DOHH2 (cell line): ENCODE measurements around the gene ARAP3.

ENCODE experiments used
- H3F3A ChIP-seq: fragments of 200-600 bp; sonication (generic), shearing (Covaris generic); 2 replicates; pipeline ENCODE4 v1.6.0; 2016; ENCODE audit warnings: antibody characterized with exemption, mild to moderate bottlenecking; ENCODE audit not compliant: control insufficient read depth, insufficient read depth
- H3K27ac ChIP-seq: fragments of 200-600 bp; sonication (generic); 2 replicates; pipeline ENCODE4 v1.5.1; 2014; ENCODE audit warnings: low read depth, mild to moderate bottlenecking, low read length, moderate library complexity
- H3K27me3 ChIP-seq: fragments of 200-600 bp; sonication (generic); 2 replicates; pipeline ENCODE4 v1.6.1; 2014; ENCODE audit warnings: mild to moderate bottlenecking, low read length, mixed read lengths; ENCODE audit not compliant: control insufficient read depth
- H3K36me3 ChIP-seq: fragments of 200-600 bp; sonication (generic); 2 replicates; pipeline ENCODE4 v1.6.1; 2014; ENCODE audit warnings: mild to moderate bottlenecking, low read length, moderate library complexity, mixed read lengths; ENCODE audit not compliant: control insufficient read depth
- H3K4me1 ChIP-seq: fragments of 200-600 bp; sonication (generic); 2 replicates; pipeline ENCODE4 v1.6.1; 2014; ENCODE audit warnings: mild to moderate bottlenecking, low read length, mixed read lengths; ENCODE audit not compliant: control insufficient read depth
- H3K4me2 ChIP-seq: fragments of 200-600 bp; sonication (generic); 2 replicates; pipeline ENCODE4 v1.6.0; 2014; ENCODE audit warnings: mild to moderate bottlenecking, low read length, moderate library complexity
- H3K4me3 ChIP-seq: fragments of 200-600 bp; sonication (generic); 2 replicates; pipeline ENCODE4 v1.5.1; 2014; ENCODE audit warnings: mild to moderate bottlenecking, low read length, mixed read lengths
- H3K79me2 ChIP-seq: fragments of 200-600 bp; sonication (generic); 2 replicates; pipeline ENCODE4 v1.6.1; 2014; ENCODE audit warnings: mild to moderate bottlenecking, low read length, mixed read lengths; ENCODE audit not compliant: control insufficient read depth
- H3K9me2 ChIP-seq: fragments of 200-600 bp; sonication (generic); replicated peaks from 2 replicates; pipeline ENCODE4 v1.6.1; 2014; ENCODE audit warnings: mild to moderate bottlenecking, low read length, mixed read lengths; ENCODE audit not compliant: control insufficient read depth
- H3K9me3 ChIP-seq: fragments of 200-600 bp; sonication (generic); 2 replicates; pipeline ENCODE4 v1.6.1; 2014; ENCODE audit warnings: antibody characterized with exemption, low read length, mixed read lengths; ENCODE audit not compliant: control insufficient read depth, insufficient read depth
- H4K20me1 ChIP-seq: fragments of 200-600 bp; sonication (generic); 2 replicates; pipeline ENCODE4 v1.6.0; 2014; ENCODE audit warnings: low read depth, mild to moderate bottlenecking, antibody characterized with exemption, low read length, moderate library complexity; ENCODE audit not compliant: control insufficient read depth, insufficient read depth
- EZH2phosphoT487 ChIP-seq: fragments of 200-600 bp; sonication (generic); IDR thresholded peaks from 2 replicates; pipeline ENCODE4 v1.6.1; 2017; ENCODE audit warnings: borderline replicate concordance, mild to moderate bottlenecking, antibody characterized with exemption, low read length, moderate library complexity, mixed read lengths
- TF ChIP-seq, protein P1 (sequence below): fragments of 200-600 bp; sonication (generic); IDR thresholded peaks from one replicate; pipeline ENCODE4 v1.5.1; 2014; ENCODE audit warnings: antibody characterized with exemption, mild to moderate bottlenecking, low read depth, low read length; ENCODE audit not compliant: poor library complexity, severe bottlenecking

Gene ARAP3

DNA sequence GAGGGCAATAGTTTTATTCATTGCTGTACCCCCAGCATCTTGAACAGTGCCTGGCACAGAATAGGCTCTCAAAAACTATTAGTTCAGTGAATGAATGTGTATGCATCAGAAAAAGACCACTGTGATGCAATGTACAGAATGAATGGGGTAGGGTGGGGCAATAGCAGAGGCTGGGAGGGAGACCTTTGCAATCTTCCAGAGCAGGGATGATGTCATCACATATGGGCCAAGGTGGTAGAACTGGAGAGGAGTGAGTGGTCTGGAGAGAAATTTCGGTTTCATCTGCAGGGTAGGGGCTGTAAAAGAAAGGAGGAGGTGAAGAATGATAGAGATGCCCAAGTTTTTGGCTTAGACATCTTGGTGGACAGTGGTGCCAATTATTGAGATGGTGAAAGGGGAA is 23.4 kb upstream of the ARAP3 start:
- peaks cover 71% of the 10 kb centered on the region for H3K27me3 ChIP-seq
- H3K9me3 ChIP-seq = no peaks in the 10 kb centered on the region
- no peak overlapping the region for H3K4me3 ChIP-seq
- TF ChIP-seq, protein P1, sequence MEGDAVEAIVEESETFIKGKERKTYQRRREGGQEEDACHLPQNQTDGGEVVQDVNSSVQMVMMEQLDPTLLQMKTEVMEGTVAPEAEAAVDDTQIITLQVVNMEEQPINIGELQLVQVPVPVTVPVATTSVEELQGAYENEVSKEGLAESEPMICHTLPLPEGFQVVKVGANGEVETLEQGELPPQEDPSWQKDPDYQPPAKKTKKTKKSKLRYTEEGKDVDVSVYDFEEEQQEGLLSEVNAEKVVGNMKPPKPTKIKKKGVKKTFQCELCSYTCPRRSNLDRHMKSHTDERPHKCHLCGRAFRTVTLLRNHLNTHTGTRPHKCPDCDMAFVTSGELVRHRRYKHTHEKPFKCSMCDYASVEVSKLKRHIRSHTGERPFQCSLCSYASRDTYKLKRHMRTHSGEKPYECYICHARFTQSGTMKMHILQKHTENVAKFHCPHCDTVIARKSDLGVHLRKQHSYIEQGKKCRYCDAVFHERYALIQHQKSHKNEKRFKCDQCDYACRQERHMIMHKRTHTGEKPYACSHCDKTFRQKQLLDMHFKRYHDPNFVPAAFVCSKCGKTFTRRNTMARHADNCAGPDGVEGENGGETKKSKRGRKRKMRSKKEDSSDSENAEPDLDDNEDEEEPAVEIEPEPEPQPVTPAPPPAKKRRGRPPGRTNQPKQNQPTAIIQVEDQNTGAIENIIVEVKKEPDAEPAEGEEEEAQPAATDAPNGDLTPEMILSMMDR = no peak
- no peak for TF ChIP-seq EZH2phosphoT487
- no peaks in the 10 kb centered on the region for H3K79me2 ChIP-seq
- no peaks in the 10 kb centered on the region for H3K36me3 ChIP-seq
- no peak overlapping the region for H3K27ac ChIP-seq
- H3K4me2 ChIP-seq = no peak overlapping the region
- H3K9me2 ChIP-seq = no peaks in the 10 kb centered on the region
- H3F3A ChIP-seq = no peaks in the 10 kb centered on the region
- H3K4me1 ChIP-seq = peaks cover 14% of the 10 kb centered on the region
- H4K20me1 ChIP-seq = no peaks in the 10 kb centered on the region

DNA sequence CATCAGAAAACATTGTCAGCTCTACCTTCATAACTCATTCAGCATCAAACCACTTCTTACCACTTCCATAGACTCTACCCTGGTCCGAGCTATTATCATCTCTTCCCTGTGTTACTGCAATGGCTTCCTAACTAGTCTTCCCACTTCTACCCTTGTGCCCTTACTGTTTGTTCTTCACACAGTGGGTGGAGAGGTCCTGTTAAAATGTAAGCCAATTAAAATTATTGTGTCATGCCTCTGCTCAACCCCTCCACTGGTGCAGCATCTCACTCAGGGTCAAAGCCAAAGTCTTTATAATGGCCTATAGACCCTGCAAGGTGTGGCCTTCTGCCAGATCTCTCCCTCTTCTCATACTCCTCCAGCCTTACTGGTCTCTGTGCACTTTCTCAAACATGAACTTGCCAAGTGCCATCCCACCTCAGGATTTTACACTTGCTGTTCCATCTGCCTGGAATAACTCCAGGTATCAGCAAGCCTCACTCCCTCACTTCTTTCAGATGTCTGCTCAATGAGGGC is 22.8 kb upstream of the ARAP3 start:
- Histone ChIP-seq H4K20me1 (no peaks in the 10 kb centered on the region), H3F3A (no peaks in the 10 kb centered on the region), H3K27me3 (peaks cover 73% of the 10 kb centered on the region), H3K27ac (no peak overlapping the region), H3K79me2 (no peaks in the 10 kb centered on the region), H3K9me2 (no peaks in the 10 kb centered on the region), H3K4me2 (no peak overlapping the region), H3K4me3 (no peak overlapping the region), H3K9me3 (no peaks in the 10 kb centered on the region), H3K4me1 (peaks cover 14% of the 10 kb centered on the region), H3K36me3 (no peaks in the 10 kb centered on the region)
- TF ChIP-seq EZH2phosphoT487 = no peak
- TF ChIP-seq, protein P1 = no peak

DNA sequence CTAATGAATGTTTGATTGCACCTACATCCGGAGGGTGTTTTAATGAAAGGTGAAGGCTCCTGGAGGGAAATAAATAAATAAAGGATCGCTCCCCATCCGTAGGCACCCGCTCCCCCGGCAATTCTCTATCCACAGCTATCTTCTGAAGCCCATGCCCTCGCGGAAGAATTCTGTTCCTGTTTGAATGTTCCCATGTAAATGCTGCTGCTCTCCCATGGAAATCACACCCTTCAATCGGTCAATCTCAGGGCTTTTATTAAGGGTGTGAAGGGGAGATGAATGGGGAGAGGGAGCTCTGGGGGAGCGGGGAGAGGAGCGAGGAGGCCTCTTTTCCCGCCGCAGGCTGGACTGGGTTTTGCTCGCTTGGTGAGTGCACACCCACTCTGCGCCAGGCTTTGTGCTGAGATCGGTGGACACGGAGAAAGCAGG is 21.1 kb upstream of the ARAP3 start:
- Histone ChIP-seq H3F3A (no peaks in the 10 kb centered on the region), H3K36me3 (no peaks in the 10 kb centered on the region), H3K27ac (no peak overlapping the region), H3K9me2 (no peaks in the 10 kb centered on the region), H3K4me3 (no peak overlapping the region), H3K79me2 (no peaks in the 10 kb centered on the region), H3K9me3 (no peaks in the 10 kb centered on the region), H4K20me1 (no peaks in the 10 kb centered on the region), H3K4me2 (peak overlapping the region; percentile 81), H3K4me1 (peaks cover 14% of the 10 kb centered on the region), H3K27me3 (peaks cover 79% of the 10 kb centered on the region)
- TF ChIP-seq EZH2phosphoT487 = no peak
- TF ChIP-seq, protein P1 = no peak
